AG04450 (cell line): Measurements from ENCODE around the gene NR2C2. TPM values are rescaled to one million over a fixed set of nuclear protein-coding genes. Genes with fewer than 3 reads are reported as not detected.

Experiments used
- CTCF ChIA-PET: fragments of 300-600, 350-600 bp; formaldehyde crosslinking; extraction: SDS; loops from one replicate; lab custom pipeline; 2022; ENCODE audit warnings: antibody characterized with exemption, inconsistent platforms; lab: Charles Lee
- POLR2A ChIA-PET: fragments of 350-600 bp; formaldehyde crosslinking; extraction: SDS; loops from one replicate; lab custom pipeline; 2021; ENCODE audit warnings: antibody characterized with exemption, inconsistent platforms; lab: Yijun Ruan, JAX
- DNase-seq: peaks from one replicate; pipeline ENCODE4 v3.0.0-alpha.2; 2011; ENCODE audit warnings: low read depth, low spot score
- H3K27ac ChIP-seq: one replicate; pipeline ENCODE4 v1.5.1; 2012; ENCODE audit warnings: low read depth, low read length, control low read depth
- H3K27me3 ChIP-seq: one replicate; pipeline ENCODE4 v1.6.0; 2012; ENCODE audit warnings: low read length; ENCODE audit not compliant: control insufficient read depth, insufficient read depth
- H3K4me3 ChIP-seq: 2 replicates; pipeline ENCODE4 v1.5.1; 2011; ENCODE audit warnings: mild to moderate bottlenecking, low read depth, low read length, control low read depth
- H3K9me3 ChIP-seq: 2 replicates; pipeline ENCODE4 v1.5.1; 2012; ENCODE audit warnings: low read length; ENCODE audit not compliant: control insufficient read depth, insufficient read depth
- CTCF ChIP-seq: IDR thresholded peaks from 2 replicates; pipeline ENCODE4 v1.5.1; 2011; ENCODE audit warnings: low read depth, low read length, control low read depth, inconsistent platforms
- polyA plus RNA-seq: library from polyadenylated mRNA; depleted of rRNA; stranded (reverse); fragments of >200 nt; gene quantifications from 2 replicates; pipeline ENCODE4 v1.2.3, GENCODE V29; 2011

The NR2C2 gene
- polyA plus RNA-seq, 1 experiment, result 16.1 TPM

- no peak for DNase-seq
- ChIA-PET CTCF (no interaction called here), POLR2A (interaction anchor here (0.6 to 0.9 kb wide), 2 partner anchors 13 to 1547 kb away, joined by 3 read pairs; partner anchors contain the start of gene RBSN)
- H3K4me3 ChIP-seq, result no peak overlapping the region
- TF ChIP-seq CTCF, result no peak
- H3K9me3 ChIP-seq, result no peaks in the 10 kb centered on the region
- H3K27me3 ChIP-seq, result no peaks in the 10 kb centered on the region
- H3K27ac ChIP-seq, result no peak overlapping the region
Observed at GRCh38 chr3:15086263-15086662, 138.9 kb downstream of the NR2C2 start.

GRCh38 chr3:15086699-15087098 is 139.3 kb downstream of the NR2C2 start:
- Histone ChIP-seq H3K9me3 (no peaks in the 10 kb centered on the region), H3K27ac (no peak overlapping the region), H3K4me3 (no peak overlapping the region), H3K27me3 (no peaks in the 10 kb centered on the region)
- CTCF ChIA-PET, result no interaction called here
- TF ChIP-seq CTCF, result no peak
- POLR2A ChIA-PET, result interaction anchor here (0.9 kb wide), 1 partner anchor 12 kb away, joined by 3 read pairs; the partner anchor contains the start of gene RBSN
- no peak for DNase-seq

- no peak overlapping the region for H3K27ac ChIP-seq
- no peaks in the 10 kb centered on the region for H3K9me3 ChIP-seq
- DNase-seq, result no peak
- H3K4me3 ChIP-seq, result no peak overlapping the region
- POLR2A ChIA-PET, result no interaction called here
- CTCF ChIA-PET, result interaction anchor here (1.1 to 1.3 kb wide), 2 partner anchors 19 to 163 kb away, joined by 7 to 10 read pairs; no protein-coding TSS in a partner anchor
- TF ChIP-seq CTCF, result no peak
- no peaks in the 10 kb centered on the region for H3K27me3 ChIP-seq
Observed at GRCh38 chr3:15089201-15089600, 141.8 kb downstream of the NR2C2 start.

- CTCF ChIA-PET, result interaction anchor here (1.1 kb wide), 1 partner anchor 11 kb away, joined by 3 read pairs; no protein-coding TSS in a partner anchor
Observed at GRCh38 chr3:15091575-15091974, 144.2 kb downstream of the NR2C2 start.

GRCh38 chr3:15092686-15093085 is 145.3 kb downstream of the NR2C2 start:
- Histone ChIP-seq H3K4me3 (no peak overlapping the region), H3K27ac (no peak overlapping the region), H3K27me3 (no peaks in the 10 kb centered on the region), H3K9me3 (no peaks in the 10 kb centered on the region)
- no peak for TF ChIP-seq CTCF
- POLR2A ChIA-PET, result no interaction called here
- CTCF ChIA-PET, result no interaction called here
- DNase-seq, result no peak

More at GRCh38 chr3:15091575-15091974, 144.2 kb downstream of the NR2C2 start:
- TF ChIP-seq CTCF, result no peak
- Histone ChIP-seq H3K9me3 (no peaks in the 10 kb centered on the region), H3K27me3 (no peaks in the 10 kb centered on the region), H3K27ac (no peak overlapping the region), H3K4me3 (no peak overlapping the region)
- POLR2A ChIA-PET, result no interaction called here
- DNase-seq, result no peak
